Activated CD8-positive, alpha-beta T cell treated with anti-CD3 and anti-CD28 coated beads for 36 hours (primary cell): ENCODE measurements around the gene MYO1B. TPM values are rescaled to one million over a fixed set of nuclear protein-coding genes. Genes with fewer than 3 reads are reported as not detected.

Experiments used
- ATAC-seq: fragments of 200-7000 bp; cut with Tn5 transposase; one replicate; pipeline ENCODE4 v1.10.0; 2021; ENCODE audit warnings: mild to moderate bottlenecking, moderate library complexity
- CTCF ChIA-PET: fragments of 350-600 bp; sonication (Branson Sonifier 250); formaldehyde crosslinking; loops from one replicate; lab custom pipeline; 2021; ENCODE audit warnings: antibody characterized with exemption; lab: Charles Lee
- POLR2A ChIA-PET: fragments of 350-600 bp; sonication (Branson Sonifier 250); formaldehyde crosslinking; loops from one replicate; lab custom pipeline; 2021; ENCODE audit warnings: antibody characterized with exemption; lab: Charles Lee
- DNase-seq: peaks from one replicate; pipeline ENCODE4 v3.0.0-alpha.2; 2020
- H3K27ac Mint-ChIP-seq: one replicate; pipeline ENCODE4 v1.8.0; 2021; ENCODE audit warnings: mild to moderate bottlenecking, mixed read lengths
- H3K27me3 Mint-ChIP-seq: one replicate; pipeline ENCODE4 v1.8.0; 2021; ENCODE audit warnings: mixed read lengths
- H3K36me3 Mint-ChIP-seq: one replicate; pipeline ENCODE4 v1.8.0; 2021; ENCODE audit warnings: low read depth, mixed read lengths
- H3K4me1 Mint-ChIP-seq: one replicate; pipeline ENCODE4 v1.8.0; 2021; ENCODE audit warnings: low read depth, mixed read lengths
- H3K4me3 Mint-ChIP-seq: one replicate; pipeline ENCODE4 v1.8.0; 2021; ENCODE audit warnings: mild to moderate bottlenecking, moderate library complexity, mixed read lengths
- H3K9me3 Mint-ChIP-seq: one replicate; pipeline ENCODE4 v1.8.0; 2021; ENCODE audit warnings: mixed read lengths
- CTCF ChIP-seq: fragments of 200-600 bp; IDR thresholded peaks from one replicate; pipeline ENCODE4 v1.8.0; 2022; ENCODE audit warnings: antibody characterized with exemption, mild to moderate bottlenecking
- intact Hi-C: fragments of 100-400 bp; cut with micrococcal nuclease; formaldehyde crosslinking; loops from one replicate; pipeline ENCODE4 v1.10.0; 2022
- total RNA-seq, 2 experiments: library from RNA; stranded (reverse); gene quantifications; one replicate each; pipeline ENCODE4 v1.2.3, GENCODE V29; 2021

MYO1B gene
- total RNA-seq, 2 experiments from 2014 or later: 43.2 to 44.8 TPM

DNA sequence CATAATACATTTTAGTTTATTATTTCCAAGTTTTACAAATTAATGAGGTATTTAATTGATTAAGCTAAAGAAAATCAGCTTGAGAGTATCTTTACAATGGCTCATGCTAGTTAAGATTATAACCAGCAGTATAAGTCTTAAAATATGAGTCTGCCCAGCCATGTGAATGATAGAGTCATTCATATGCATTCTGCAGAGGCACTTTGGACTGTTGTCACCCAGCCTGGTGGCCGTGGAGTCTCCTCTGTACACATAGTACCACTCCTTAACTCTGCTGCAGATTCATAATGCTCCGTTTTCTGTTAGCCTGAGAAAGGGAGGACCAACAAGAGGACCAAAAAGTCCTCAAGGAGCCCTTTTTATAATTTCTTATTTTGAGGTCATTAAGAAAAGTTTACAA, 148.8 kb downstream of the MYO1B start:
- intact Hi-C loops: no loop called here
- DNase-seq (no peak), ATAC-seq (no peak)
- TF ChIP-seq CTCF: no peak
- Mint-ChIP-seq H3K27ac (no peak overlapping the region), H3K4me1 (no peaks in the 10 kb centered on the region), H3K36me3 (peaks cover 17% of the 10 kb centered on the region), H3K4me3 (no peak overlapping the region), H3K9me3 (no peaks in the 10 kb centered on the region), H3K27me3 (no peaks in the 10 kb centered on the region)
- POLR2A ChIA-PET: no interaction called here
- CTCF ChIA-PET: interaction anchor here (0.9 kb wide), 1 partner anchor 176 kb away, joined by 3 read pairs; no protein-coding TSS in a partner anchor

DNA sequence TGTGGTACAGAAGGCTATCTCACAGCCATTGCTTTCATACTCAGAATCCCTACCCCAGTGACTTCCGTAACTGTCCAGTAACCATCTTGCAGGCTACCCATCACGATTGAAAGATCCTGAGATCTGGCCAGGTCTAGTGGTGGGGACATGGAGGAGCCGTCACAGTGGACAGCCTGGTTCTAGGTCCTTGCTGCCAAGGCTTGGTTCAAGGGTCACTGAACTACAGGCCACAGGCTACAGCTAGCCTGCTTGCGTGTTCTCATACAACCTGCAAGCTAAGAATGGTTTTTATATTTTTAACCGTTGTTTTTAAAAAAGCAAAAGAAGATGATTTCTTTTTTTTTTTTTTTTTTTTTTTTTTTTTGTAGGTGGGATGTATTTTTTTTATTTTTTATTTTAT, 151.6 kb downstream of the MYO1B start:
- Mint-ChIP-seq H3K27me3 (no peaks in the 10 kb centered on the region), H3K4me1 (no peaks in the 10 kb centered on the region), H3K27ac (no peak overlapping the region), H3K9me3 (no peaks in the 10 kb centered on the region), H3K4me3 (no peak overlapping the region), H3K36me3 (peaks cover 15% of the 10 kb centered on the region)
- ATAC-seq (no peak), DNase-seq (no peak)
- TF ChIP-seq CTCF: no peak
- ChIA-PET POLR2A (interaction anchor here (0.8 kb wide), 1 partner anchor 62 kb away, joined by 4 read pairs; no protein-coding TSS in a partner anchor), CTCF (no interaction called here)
- intact Hi-C loops: no loop called here

DNA sequence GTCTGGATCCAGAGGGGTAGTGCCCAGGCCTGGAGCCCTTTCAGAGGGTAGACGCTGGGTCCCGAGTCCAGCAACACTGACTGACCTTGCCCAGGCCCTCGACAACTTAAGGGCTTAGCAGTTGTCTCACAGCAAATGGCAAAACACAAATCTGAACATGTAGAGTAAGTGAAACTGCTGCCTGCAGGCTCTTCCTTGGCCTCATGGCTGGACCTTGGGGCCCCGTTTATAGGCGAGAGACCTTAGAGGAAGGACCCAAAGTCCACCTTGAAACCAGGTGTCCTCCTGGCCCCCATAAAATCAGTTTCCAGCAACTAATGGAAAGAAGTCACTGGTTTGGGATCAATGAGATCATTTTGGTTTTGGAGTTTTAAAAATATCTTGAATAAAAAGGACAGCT, 154.4 kb downstream of the MYO1B start:
- no peaks in the 10 kb centered on the region for H3K27me3 Mint-ChIP-seq
- no peak for TF ChIP-seq CTCF
- H3K36me3 Mint-ChIP-seq: peaks cover 15% of the 10 kb centered on the region
- H3K9me3 Mint-ChIP-seq: no peaks in the 10 kb centered on the region
- intact Hi-C loops: no loop called here
- no peak overlapping the region for H3K4me3 Mint-ChIP-seq
- POLR2A ChIA-PET: no interaction called here
- no peak overlapping the region for H3K27ac Mint-ChIP-seq
- DNase-seq (no peak), ATAC-seq (no peak)
- CTCF ChIA-PET: no interaction called here
- H3K4me1 Mint-ChIP-seq: no peaks in the 10 kb centered on the region

GRCh38 chr2:191401287-191401686, 156.1 kb downstream of the MYO1B start:
- Mint-ChIP-seq H3K9me3 (no peaks in the 10 kb centered on the region), H3K27ac (no peak overlapping the region), H3K36me3 (peaks cover 14% of the 10 kb centered on the region), H3K4me1 (no peaks in the 10 kb centered on the region), H3K4me3 (no peak overlapping the region), H3K27me3 (no peaks in the 10 kb centered on the region)
- no peak for DNase-seq
- POLR2A ChIA-PET: no interaction called here
- intact Hi-C loops: no loop called here
- CTCF ChIA-PET: no interaction called here
- ATAC-seq: no peak
- TF ChIP-seq CTCF: no peak

DNA sequence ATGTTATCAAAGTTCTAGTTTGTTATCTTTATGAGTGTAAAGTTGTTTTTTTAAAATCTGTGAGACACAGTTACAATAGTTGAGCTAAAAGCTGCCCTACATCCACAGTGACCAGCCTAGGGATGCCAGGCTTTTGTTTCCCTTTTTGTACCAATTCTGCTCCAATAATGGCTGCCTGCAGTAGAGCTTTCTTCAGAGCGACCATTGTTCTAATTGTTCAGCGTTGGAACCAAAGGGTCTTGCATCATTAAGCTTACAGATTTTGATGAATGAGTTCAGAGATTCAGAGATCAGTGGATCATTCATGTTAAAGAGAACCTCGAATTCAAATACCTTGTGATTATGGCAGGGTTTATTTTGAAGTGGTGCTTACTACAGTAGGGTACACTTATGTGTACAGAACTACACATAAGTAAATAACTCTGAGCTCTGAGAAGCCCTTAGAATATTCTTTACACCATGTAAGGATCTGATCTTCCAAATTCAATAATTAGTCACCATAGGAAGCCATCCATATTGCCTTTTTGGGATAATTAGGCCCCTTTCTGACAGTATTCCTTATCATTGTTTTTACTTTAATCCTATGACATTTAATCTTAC, 157.9 kb downstream of the MYO1B start:
- CTCF ChIA-PET: no interaction called here
- POLR2A ChIA-PET: no interaction called here

More for the DNA sequence above, 157.9 kb downstream of the MYO1B start:
- intact Hi-C loops: no loop called here
- H3K27me3 Mint-ChIP-seq: no peaks in the 10 kb centered on the region
- no peaks in the 10 kb centered on the region for H3K9me3 Mint-ChIP-seq
- DNase-seq (no peak), ATAC-seq (no peak)
- H3K4me1 Mint-ChIP-seq: no peaks in the 10 kb centered on the region
- peaks cover 15% of the 10 kb centered on the region for H3K36me3 Mint-ChIP-seq
- no peak overlapping the region for H3K27ac Mint-ChIP-seq
- no peak overlapping the region for H3K4me3 Mint-ChIP-seq
- TF ChIP-seq CTCF: no peak
